Testis (tissue), 2 donors: Measurements from ENCODE around the gene PPM1L.

Experiments
- POLR2A ChIP-seq: fragments of 450-650 bp; IDR thresholded peaks from one replicate; pipeline ENCODE4 v1.6.1; 2017; ENCODE audit warnings: antibody characterized with exemption, mild to moderate bottlenecking, moderate library complexity
- TF ChIP-seq, protein P1 (sequence below), 3 experiments: fragments of 450-650 bp in 2 of 3; fragments of 200-600 bp in 1 of 3; sonication (generic) in 1 of 3; IDR thresholded peaks; one replicate each; pipeline ENCODE4 v1.5.1; 2016 to 2019; ENCODE audit warnings: antibody characterized with exemption in 3 of 3, mild to moderate bottlenecking in 2 of 3, moderate library complexity in 1 of 3

- TF ChIP-seq, protein P1, sequence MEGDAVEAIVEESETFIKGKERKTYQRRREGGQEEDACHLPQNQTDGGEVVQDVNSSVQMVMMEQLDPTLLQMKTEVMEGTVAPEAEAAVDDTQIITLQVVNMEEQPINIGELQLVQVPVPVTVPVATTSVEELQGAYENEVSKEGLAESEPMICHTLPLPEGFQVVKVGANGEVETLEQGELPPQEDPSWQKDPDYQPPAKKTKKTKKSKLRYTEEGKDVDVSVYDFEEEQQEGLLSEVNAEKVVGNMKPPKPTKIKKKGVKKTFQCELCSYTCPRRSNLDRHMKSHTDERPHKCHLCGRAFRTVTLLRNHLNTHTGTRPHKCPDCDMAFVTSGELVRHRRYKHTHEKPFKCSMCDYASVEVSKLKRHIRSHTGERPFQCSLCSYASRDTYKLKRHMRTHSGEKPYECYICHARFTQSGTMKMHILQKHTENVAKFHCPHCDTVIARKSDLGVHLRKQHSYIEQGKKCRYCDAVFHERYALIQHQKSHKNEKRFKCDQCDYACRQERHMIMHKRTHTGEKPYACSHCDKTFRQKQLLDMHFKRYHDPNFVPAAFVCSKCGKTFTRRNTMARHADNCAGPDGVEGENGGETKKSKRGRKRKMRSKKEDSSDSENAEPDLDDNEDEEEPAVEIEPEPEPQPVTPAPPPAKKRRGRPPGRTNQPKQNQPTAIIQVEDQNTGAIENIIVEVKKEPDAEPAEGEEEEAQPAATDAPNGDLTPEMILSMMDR (IDR thresholded peaks at IDR 0.05) = no peak
- TF ChIP-seq POLR2A = no peak
Observed at GRCh38 chr3:161050935-161051334, 294.9 kb downstream of the PPM1L start.
